Uterus (tissue), 4 donors: Measurements from ENCODE around the gene BRK1. TPM values are rescaled to one million over a fixed set of nuclear protein-coding genes. Genes with fewer than 3 reads are reported as not detected.
"Not testable (repeated sequence)": the region's sequence is repeated elsewhere in the genome, so short reads cannot be mapped to it uniquely, and the experiment has no call there.

ENCODE experiments used
- DNase-seq, 2 donors: peaks; one replicate each; pipeline ENCODE4 v3.0.0-alpha.2; 2019 to 2020
- H3K27ac ChIP-seq, 2 donors: fragments of 200-600 bp; sonication (generic); 1 replicate in 1 of 2; 2 replicates in 1 of 2; pipeline ENCODE4 v1.5.1; 2016 to 2018
- H3K27me3 ChIP-seq, 2 donors: fragments of 200-600 bp; sonication (generic); one replicate each; pipeline ENCODE4 v1.5.1; 2018 to 2019; ENCODE audit warnings: control low read depth in 1 of 2
- H3K36me3 ChIP-seq, 2 donors: fragments of 200-600 bp; sonication (generic); one replicate each; pipeline ENCODE4 v1.5.1; 2019; ENCODE audit warnings: control low read depth in 1 of 2
- H3K4me1 ChIP-seq, 2 donors: fragments of 200-600 bp; sonication (generic); one replicate each; pipeline ENCODE4 v1.5.1; 2018 to 2019; ENCODE audit warnings: control low read depth in 1 of 2
- H3K4me3 ChIP-seq, 2 donors: fragments of 200-600 bp; sonication (generic); 1 replicate in 1 of 2; 2 replicates in 1 of 2; pipeline ENCODE4 v1.5.1; 2018 to 2019; ENCODE audit warnings: mild to moderate bottlenecking in 1 of 2
- H3K9me3 ChIP-seq, 2 donors: fragments of 200-600 bp; sonication (generic); one replicate each; pipeline ENCODE4 v1.5.1; 2019; ENCODE audit warnings: control low read depth in 1 of 2
- CTCF ChIP-seq, 4 experiments: fragments of 200-600 bp in 2 of 4; fragments of 450-650 bp in 2 of 4; sonication (generic) in 2 of 4; IDR thresholded peaks; one replicate each; pipeline ENCODE4 v1.5.1; 2016 to 2019; ENCODE audit warnings: antibody characterized with exemption in 4 of 4, mild to moderate bottlenecking in 2 of 4, moderate library complexity in 1 of 4
- POLR2A ChIP-seq, 2 donors: fragments of 450-650 bp; IDR thresholded peaks; one replicate each; pipeline ENCODE4 v1.6.1; 2016; ENCODE audit warnings: antibody characterized with exemption in 2 of 2, mild to moderate bottlenecking in 1 of 2, moderate library complexity in 1 of 2
- intact Hi-C: fragments of 100-400 bp; cut with DNase I; formaldehyde crosslinking; loops from one replicate; pipeline ENCODE4 v1.15.1; 2023; ENCODE audit warnings: low total_unique reads
- total RNA-seq, 4 donors: library from RNA; depleted of rRNA in 3 of 4; stranded (reverse); fragments of >200 nt in 3 of 4; gene quantifications; one replicate each; pipeline versions ENCODE4 v1.1.0 to v1.2.4, GENCODE V29; 2014 to 2023
- donor health status: DM: yes; HTN: yes; CAD: no.

The BRK1 gene
- 100 to 1,000 TPM in 3 of 4 donors, 10 to 100 TPM in 1; 89.1 to 145 (median 117) TPM for total RNA-seq

- Histone ChIP-seq H3K27ac (peak within 1 kb of the TSS; percentile 79 to 83), H3K9me3 (no peaks in the 10 kb centered on the region), H3K4me1 (peaks cover 11 to 12% of the 10 kb centered on the region in 2 donors), H3K36me3 (no peaks in the 10 kb centered on the region), H3K27me3 (no peaks in the 10 kb centered on the region), H3K4me3 (peak within 1 kb of the TSS; percentile 73 to 97)
- intact Hi-C loops, result no loop called here
- TF ChIP-seq POLR2A (IDR thresholded peaks at IDR 0.05) (peak; percentile 80 to 86), CTCF (IDR thresholded peaks at IDR 0.05) (peak in 3 of 4 experiments; percentile 10 to 29 (median 21))
- peak; percentile 94 to 96 for DNase-seq
Observed at GRCh38 chr3:10115326-10116137, at the start of gene BRK1. BRK1 (plus strand) TSS chr3:10115675; CDS start chr3:10115702, 27 bp downstream.

GRCh38 chr3:10070077-10070476 lies 45.4 kb upstream of the BRK1 start:
- H3K27me3 ChIP-seq, H3K4me3 ChIP-seq, DNase-seq, H3K36me3 ChIP-seq, H3K4me1 ChIP-seq, H3K9me3 ChIP-seq, H3K27ac ChIP-seq, intact Hi-C loops: not testable (repeated sequence)

- H3K4me3 ChIP-seq, result no peak overlapping the region
- no peak for DNase-seq
- no peaks in the 10 kb centered on the region for H3K4me1 ChIP-seq
- no peaks in the 10 kb centered on the region for H3K27me3 ChIP-seq
- intact Hi-C loops, result no loop called here
- H3K27ac ChIP-seq, result no peak overlapping the region
- TF ChIP-seq POLR2A (IDR thresholded peaks at IDR 0.05) (no peak), CTCF (IDR thresholded peaks at IDR 0.05) (no peak)
- H3K9me3 ChIP-seq, result no peaks in the 10 kb centered on the region
- H3K36me3 ChIP-seq, result no peaks in the 10 kb centered on the region
Observed at GRCh38 chr3:10074666-10075065, 40.8 kb upstream of the BRK1 start.

- Histone ChIP-seq H3K27ac (no peak overlapping the region), H3K27me3 (no peaks in the 10 kb centered on the region), H3K4me1 (no peaks in the 10 kb centered on the region), H3K36me3 (no peaks in the 10 kb centered on the region), H3K4me3 (no peak overlapping the region), H3K9me3 (no peaks in the 10 kb centered on the region)
- no peak for DNase-seq
- TF ChIP-seq CTCF (IDR thresholded peaks at IDR 0.05) (no peak), POLR2A (IDR thresholded peaks at IDR 0.05) (no peak)
- intact Hi-C loops, result no loop called here
Observed at GRCh38 chr3:10081871-10082270, 33.6 kb upstream of the BRK1 start.

- no peaks in the 10 kb centered on the region for H3K9me3 ChIP-seq
- DNase-seq, result no peak
- no peaks in the 10 kb centered on the region for H3K36me3 ChIP-seq
- no peak for TF ChIP-seq POLR2A (IDR thresholded peaks at IDR 0.05)
- no peak for TF ChIP-seq CTCF (IDR thresholded peaks at IDR 0.05)
- no peaks in the 10 kb centered on the region for H3K4me1 ChIP-seq
- intact Hi-C loops, result no loop called here
- no peak overlapping the region for H3K27ac ChIP-seq
- no peaks in the 10 kb centered on the region for H3K27me3 ChIP-seq
- no peak overlapping the region for H3K4me3 ChIP-seq
Observed at GRCh38 chr3:10085738-10086137, 29.7 kb upstream of the BRK1 start.
